ENCODE data around the gene MMP11.

GRCh38 chr22:23825246-23825905, 52.7 kb downstream of the MMP11 start:
- TF ChIP-seq CTCF (IDR thresholded peaks at IDR 0.05; ENCODE audit: insufficient read depth, low read length) (no peak), SPI1 (IDR thresholded peaks at IDR 0.05; ENCODE audit: borderline replicate concordance, low read depth) (no peak), REST (IDR thresholded peaks at IDR 0.05; ENCODE audit: insufficient replicate concordance, low read depth) (no peak), GABPA (IDR thresholded peaks at IDR 0.05; ENCODE audit: low read depth) (no peak), POLR2AphosphoS5 (IDR thresholded peaks at IDR 0.05; ENCODE audit: low read depth) (no peak)

All from HL-60 (cell line).